HCT116 (cell line): ENCODE measurements around the gene STAT2.

Source experiments
- CTCF ChIP-seq, 3 experiments: fragments of 200-600 bp in 1 of 3; sonication (generic) in 1 of 3; IDR thresholded peaks in 2 of 3; conservative IDR thresholded peaks in 1 of 3; 2 replicates each; pipeline ENCODE4 v1.5.1; 2012 to 2017; ENCODE audit warnings: low read depth in 2 of 3, low read length in 2 of 3, antibody characterized with exemption in 1 of 3, borderline replicate concordance in 1 of 3, control low read depth in 1 of 3, mild to moderate bottlenecking in 1 of 3, mixed read lengths in 1 of 3, mixed run types in 1 of 3, moderate library complexity in 1 of 3; ENCODE audit not compliant: insufficient read depth in 1 of 3
- EZH2 ChIP-seq: fragments of 200-600 bp; sonication (generic); IDR thresholded peaks from 2 replicates; pipeline ENCODE4 v1.6.1; 2017; ENCODE audit warnings: antibody characterized with exemption, mixed run types
- JUND ChIP-seq: IDR thresholded peaks from 2 replicates; pipeline ENCODE4 v1.6.1; 2012

- TF ChIP-seq CTCF (IDR thresholded peaks at IDR 0.05 in 2 of 3, conservative IDR thresholded peaks at IDR 0.05 in 1 of 3; ENCODE audit: borderline replicate concordance in 1 of 3, insufficient read depth in 1 of 3, low read depth in 2 of 3, low read length in 2 of 3) (no peak), JUND (no peak), EZH2 (no peak)
Measured at GRCh38 chr12:56311003-56311402, 48.9 kb downstream of the STAT2 start.
